ENCODE measurements around the gene KRTAP4-11.

KRTAP4-11 gene

GRCh38 chr17:41083427-41083826 lies 34.7 kb downstream of the KRTAP4-11 start:
- peak; percentile 82 for DNase-seq

- DNase-seq = peak; percentile 43
These were observed 35.5 kb downstream of the KRTAP4-11 start for GRCh38 chr17:41082626-41083025.

- no peak for DNase-seq
These were observed 41.4 kb downstream of the KRTAP4-11 start for GRCh38 chr17:41076788-41077187.

- no peak for DNase-seq
These were observed 44.5 kb downstream of the KRTAP4-11 start for GRCh38 chr17:41073676-41074075.

GRCh38 chr17:41071606-41072360 lies 46.4 kb downstream of the KRTAP4-11 start:
- no peak for DNase-seq

GRCh38 chr17:41069031-41069430 lies 49.1 kb downstream of the KRTAP4-11 start:
- no peak for DNase-seq

GRCh38 chr17:41067281-41067680 lies 50.9 kb downstream of the KRTAP4-11 start:
- DNase-seq = peak; percentile 78
